Measurements from ENCODE around the gene RERE.

RERE gene

GRCh38 chr1:8643542-8644536, 173.6 kb downstream of the RERE start:
- Mint-ChIP-seq H3K9me3 (no peaks in the 10 kb centered on the region), H3K4me1 (ENCODE audit: low read depth in 2 of 2) (peaks cover 0 to 2% of the 10 kb centered on the region in 2 donors), H3K4me3 (no peak overlapping the region), H3K36me3 (ENCODE audit: insufficient read depth) (no peaks in the 10 kb centered on the region), H3K27ac (no peak overlapping the region), H3K27me3 (no peaks in the 10 kb centered on the region)
- ATAC-seq (replicated peaks) (no peak), DNase-seq (no peak)

- Mint-ChIP-seq H3K4me3 (no peak overlapping the region), H3K36me3 (ENCODE audit: insufficient read depth) (no peaks in the 10 kb centered on the region), H3K27me3 (no peaks in the 10 kb centered on the region), H3K4me1 (ENCODE audit: low read depth in 2 of 2) (peaks cover 0 to 2% of the 10 kb centered on the region in 2 donors), H3K27ac (no peak overlapping the region), H3K9me3 (no peaks in the 10 kb centered on the region)
- DNase-seq (no peak), ATAC-seq (replicated peaks) (no peak)
Measured at GRCh38 chr1:8642114-8642513, 175.3 kb downstream of the RERE start.

GRCh38 chr1:8641377-8641997, 176.0 kb downstream of the RERE start:
- H3K27me3 Mint-ChIP-seq, result no peaks in the 10 kb centered on the region
- H3K27ac Mint-ChIP-seq, result no peak overlapping the region
- DNase-seq (no peak), ATAC-seq (replicated peaks) (no peak)
- no peaks in the 10 kb centered on the region for H3K9me3 Mint-ChIP-seq
- H3K4me3 Mint-ChIP-seq, result no peak overlapping the region
- no peaks in the 10 kb centered on the region for H3K36me3 Mint-ChIP-seq (ENCODE audit: insufficient read depth)
- peaks cover 0 to 1% of the 10 kb centered on the region in 2 donors for H3K4me1 Mint-ChIP-seq (ENCODE audit: low read depth in 2 of 2)

GRCh38 chr1:8640950-8641349, 176.5 kb downstream of the RERE start:
- Mint-ChIP-seq H3K9me3 (no peaks in the 10 kb centered on the region), H3K27ac (no peak overlapping the region), H3K4me3 (no peak overlapping the region), H3K36me3 (ENCODE audit: insufficient read depth) (no peaks in the 10 kb centered on the region), H3K27me3 (no peaks in the 10 kb centered on the region), H3K4me1 (ENCODE audit: low read depth in 2 of 2) (no peaks in the 10 kb centered on the region)
- ATAC-seq (replicated peaks), result no peak
- DNase-seq, result no peak

- ATAC-seq (replicated peaks) (no peak), DNase-seq (no peak)
- Mint-ChIP-seq H3K9me3 (no peaks in the 10 kb centered on the region), H3K4me1 (ENCODE audit: low read depth in 2 of 2) (no peaks in the 10 kb centered on the region), H3K27me3 (no peaks in the 10 kb centered on the region), H3K4me3 (no peak overlapping the region), H3K27ac (no peak overlapping the region), H3K36me3 (ENCODE audit: insufficient read depth) (no peaks in the 10 kb centered on the region)
Measured at GRCh38 chr1:8639148-8639547, 178.3 kb downstream of the RERE start.

- Mint-ChIP-seq H3K4me3 (no peak overlapping the region), H3K27ac (no peak overlapping the region), H3K9me3 (no peaks in the 10 kb centered on the region), H3K4me1 (ENCODE audit: low read depth in 2 of 2) (peaks cover 10% of the 10 kb centered on the region in 2 donors), H3K36me3 (ENCODE audit: insufficient read depth) (no peaks in the 10 kb centered on the region), H3K27me3 (no peaks in the 10 kb centered on the region)
- no peak for ATAC-seq (replicated peaks)
- no peak for DNase-seq
Measured at GRCh38 chr1:8633741-8634501, 183.5 kb downstream of the RERE start.

- no peaks in the 10 kb centered on the region for H3K36me3 Mint-ChIP-seq (ENCODE audit: insufficient read depth)
- DNase-seq (no peak), ATAC-seq (replicated peaks) (no peak)
- H3K9me3 Mint-ChIP-seq, result no peaks in the 10 kb centered on the region
- H3K4me3 Mint-ChIP-seq, result no peak overlapping the region
- H3K27ac Mint-ChIP-seq, result no peak overlapping the region
- H3K27me3 Mint-ChIP-seq, result no peaks in the 10 kb centered on the region
- peaks cover 10% of the 10 kb centered on the region in 2 donors for H3K4me1 Mint-ChIP-seq (ENCODE audit: low read depth in 2 of 2)
Measured at GRCh38 chr1:8632102-8632501, 185.3 kb downstream of the RERE start.

- Mint-ChIP-seq H3K27ac (no peak overlapping the region), H3K27me3 (no peaks in the 10 kb centered on the region), H3K4me1 (ENCODE audit: low read depth in 2 of 2) (peaks cover 17 to 19% of the 10 kb centered on the region in 2 donors), H3K36me3 (ENCODE audit: insufficient read depth) (no peaks in the 10 kb centered on the region), H3K4me3 (no peak overlapping the region), H3K9me3 (no peaks in the 10 kb centered on the region)
- ATAC-seq (replicated peaks) (no peak), DNase-seq (no peak)
Measured at GRCh38 chr1:8631163-8631562, 186.3 kb downstream of the RERE start.

- peaks cover 18 to 30% of the 10 kb centered on the region in 2 donors for H3K4me1 Mint-ChIP-seq (ENCODE audit: low read depth in 2 of 2)
- ATAC-seq (replicated peaks) (peak; percentile 42), DNase-seq (no peak)
- no peak overlapping the region for H3K4me3 Mint-ChIP-seq
- H3K27ac Mint-ChIP-seq, result peak overlapping the region in 1 of 2 donors; percentile 35
- no peaks in the 10 kb centered on the region for H3K9me3 Mint-ChIP-seq
- no peaks in the 10 kb centered on the region for H3K27me3 Mint-ChIP-seq
- H3K36me3 Mint-ChIP-seq (ENCODE audit: insufficient read depth), result no peaks in the 10 kb centered on the region
Measured at GRCh38 chr1:8629241-8630091, 188.0 kb downstream of the RERE start.

GRCh38 chr1:8628606-8629005, 188.8 kb downstream of the RERE start:
- H3K36me3 Mint-ChIP-seq (ENCODE audit: insufficient read depth), result no peaks in the 10 kb centered on the region
- ATAC-seq (replicated peaks), result no peak
- H3K27me3 Mint-ChIP-seq, result no peaks in the 10 kb centered on the region
- no peak overlapping the region for H3K4me3 Mint-ChIP-seq
- H3K4me1 Mint-ChIP-seq (ENCODE audit: low read depth in 2 of 2), result peaks cover 20 to 33% of the 10 kb centered on the region in 2 donors
- no peak for DNase-seq
- no peaks in the 10 kb centered on the region for H3K9me3 Mint-ChIP-seq
- H3K27ac Mint-ChIP-seq, result peak overlapping the region in 1 of 2 donors; percentile 35

- Mint-ChIP-seq H3K4me3 (no peak overlapping the region), H3K27me3 (no peaks in the 10 kb centered on the region), H3K36me3 (ENCODE audit: insufficient read depth) (no peaks in the 10 kb centered on the region), H3K4me1 (ENCODE audit: low read depth in 2 of 2) (peaks cover 21 to 36% of the 10 kb centered on the region in 2 donors), H3K9me3 (no peaks in the 10 kb centered on the region), H3K27ac (no peak overlapping the region)
- ATAC-seq (replicated peaks) (no peak), DNase-seq (no peak)
Measured at GRCh38 chr1:8627728-8628127, 189.7 kb downstream of the RERE start.

- no peak for DNase-seq
- no peak overlapping the region for H3K27ac Mint-ChIP-seq
- H3K4me1 Mint-ChIP-seq (ENCODE audit: low read depth in 2 of 2), result peaks cover 21 to 36% of the 10 kb centered on the region in 2 donors
- no peaks in the 10 kb centered on the region for H3K27me3 Mint-ChIP-seq
- no peaks in the 10 kb centered on the region for H3K9me3 Mint-ChIP-seq
- H3K4me3 Mint-ChIP-seq, result no peak overlapping the region
- ATAC-seq (replicated peaks), result no peak
- no peaks in the 10 kb centered on the region for H3K36me3 Mint-ChIP-seq (ENCODE audit: insufficient read depth)
Measured at GRCh38 chr1:8625981-8626898, 191.2 kb downstream of the RERE start.

Data from effector memory CD8-positive, alpha-beta T cell (primary cell).